ENCODE measurements around the gene NOP16. TPM values are rescaled to one million over a fixed set of nuclear protein-coding genes. Genes with fewer than 3 reads are reported as not detected.

NOP16 gene
- total RNA-seq, 1 experiment from 2014 or later = 103 TPM

DNA sequence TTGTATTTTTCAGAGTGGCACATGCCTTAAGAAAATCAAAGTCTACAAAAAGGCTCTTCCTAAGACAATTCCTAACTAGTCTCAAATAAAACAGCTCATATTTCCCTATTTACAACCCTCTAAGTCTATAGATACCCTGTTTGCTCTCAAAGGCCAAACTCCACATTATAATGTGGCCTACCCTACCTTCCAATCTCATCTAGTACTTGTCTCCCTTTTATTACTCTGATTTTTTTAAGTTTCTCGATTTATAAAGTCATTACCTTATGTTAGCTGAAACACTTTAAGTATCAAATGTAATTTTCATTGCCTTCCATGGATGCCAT is 46.3 kb downstream of the NOP16 start:
- H3K4me1 ChIP-seq (ENCODE audit: insufficient read depth, low read length) = no peaks in the 10 kb centered on the region
- intact Hi-C loops (cut with micrococcal nuclease) = no loop called here
- H2AFZ ChIP-seq (ENCODE audit: low read length) = no peak overlapping the region
- H3K4me2 ChIP-seq (ENCODE audit: low read length) = no peak overlapping the region
- H3K27ac ChIP-seq (ENCODE audit: low read length) = no peak overlapping the region
- ChIA-PET POLR2A (ENCODE audit: unreplicated experiment) (no interaction called here), CTCF (no interaction called here)
- BruUV-seq (replicated peaks) = no TSS peak
- no peaks in the 10 kb centered on the region for H3F3A ChIP-seq (ENCODE audit: low read length, unreplicated experiment)
- no peak overlapping the region for H3K4me3 ChIP-seq (ENCODE audit: low read length)
- DNase-seq = no peak
- no peaks in the 10 kb centered on the region for H3K9me3 ChIP-seq (ENCODE audit: low read length)
- ATAC-seq = no peak
- H3K9me2 ChIP-seq (replicated peaks; ENCODE audit: low read length) = no peaks in the 10 kb centered on the region
- H3K36me3 ChIP-seq (ENCODE audit: low read depth, low read length) = peaks cover 18% of the 10 kb centered on the region; the same call in 1 of the 2 replicates
- TF ChIP-seq, protein P1, sequence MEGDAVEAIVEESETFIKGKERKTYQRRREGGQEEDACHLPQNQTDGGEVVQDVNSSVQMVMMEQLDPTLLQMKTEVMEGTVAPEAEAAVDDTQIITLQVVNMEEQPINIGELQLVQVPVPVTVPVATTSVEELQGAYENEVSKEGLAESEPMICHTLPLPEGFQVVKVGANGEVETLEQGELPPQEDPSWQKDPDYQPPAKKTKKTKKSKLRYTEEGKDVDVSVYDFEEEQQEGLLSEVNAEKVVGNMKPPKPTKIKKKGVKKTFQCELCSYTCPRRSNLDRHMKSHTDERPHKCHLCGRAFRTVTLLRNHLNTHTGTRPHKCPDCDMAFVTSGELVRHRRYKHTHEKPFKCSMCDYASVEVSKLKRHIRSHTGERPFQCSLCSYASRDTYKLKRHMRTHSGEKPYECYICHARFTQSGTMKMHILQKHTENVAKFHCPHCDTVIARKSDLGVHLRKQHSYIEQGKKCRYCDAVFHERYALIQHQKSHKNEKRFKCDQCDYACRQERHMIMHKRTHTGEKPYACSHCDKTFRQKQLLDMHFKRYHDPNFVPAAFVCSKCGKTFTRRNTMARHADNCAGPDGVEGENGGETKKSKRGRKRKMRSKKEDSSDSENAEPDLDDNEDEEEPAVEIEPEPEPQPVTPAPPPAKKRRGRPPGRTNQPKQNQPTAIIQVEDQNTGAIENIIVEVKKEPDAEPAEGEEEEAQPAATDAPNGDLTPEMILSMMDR (conservative IDR thresholded peaks at IDR 0.05; ENCODE audit: low read depth, low read length) = no peak
- no peak for TF ChIP-seq EZH2phosphoT487 (IDR thresholded peaks at IDR 0.05; ENCODE audit: borderline replicate concordance, low read length)
- TF ChIP-seq EZH2 (IDR thresholded peaks at IDR 0.05; ENCODE audit: low read length, unreplicated experiment) = no peak
- no peaks in the 10 kb centered on the region for H4K20me1 ChIP-seq (ENCODE audit: low read length)
- no peak overlapping the region for H3K9ac ChIP-seq (ENCODE audit: low read length)
- no peaks in the 10 kb centered on the region for H3K79me2 ChIP-seq (ENCODE audit: low read length)
- no peaks in the 10 kb centered on the region for H3K27me3 ChIP-seq (ENCODE audit: low read length)

DNA sequence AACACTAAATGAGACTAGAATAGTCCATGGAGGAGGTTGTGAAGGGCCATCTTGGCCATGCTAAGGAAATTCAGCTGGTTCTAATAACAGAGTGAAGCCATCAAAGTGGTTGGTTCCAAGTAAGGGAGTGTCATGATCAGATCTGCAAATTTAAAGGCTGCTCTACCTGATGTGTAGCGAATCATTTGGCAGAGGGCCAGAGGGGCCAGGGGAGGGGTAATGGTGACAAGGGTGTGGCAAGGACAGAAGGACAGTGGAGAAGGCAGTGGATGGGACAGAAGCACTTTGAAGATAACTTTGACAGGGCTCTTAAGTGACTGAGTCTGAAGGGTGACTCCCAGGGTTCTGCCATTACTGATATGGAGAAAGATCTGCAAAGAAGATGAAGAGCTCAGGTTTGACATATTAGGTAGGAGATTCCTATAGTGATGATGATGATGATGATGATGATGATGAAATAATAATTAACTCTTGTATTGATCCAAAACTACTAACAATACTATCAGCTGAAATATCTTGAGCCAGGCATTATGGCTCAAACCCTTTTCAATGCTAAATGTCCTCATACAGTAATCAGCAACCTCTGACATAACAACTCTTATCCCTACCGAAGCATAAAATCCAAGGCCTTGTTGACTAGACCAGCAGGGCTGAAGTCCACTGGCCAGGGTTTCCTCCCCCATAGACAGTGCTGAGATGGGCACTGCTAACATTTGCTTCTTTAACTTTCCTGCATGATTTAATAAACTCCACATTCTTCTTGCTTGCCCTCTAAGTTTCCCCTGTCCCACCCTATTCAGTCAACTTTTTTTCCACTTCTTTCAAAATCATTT is 46.9 kb downstream of the NOP16 start:
- no TSS peak for BruUV-seq (replicated peaks)
- H3K36me3 ChIP-seq (ENCODE audit: low read depth, low read length) = peaks cover 12% of the 10 kb centered on the region; the same call in 1 of the 2 replicates
- ChIA-PET CTCF (interaction anchor here (0.6 kb wide), 1 partner anchor 12 kb away, joined by 6 read pairs; no protein-coding TSS in a partner anchor), POLR2A (ENCODE audit: unreplicated experiment) (no interaction called here)
- no peaks in the 10 kb centered on the region for H3K4me1 ChIP-seq (ENCODE audit: insufficient read depth, low read length)
- no peak overlapping the region for H3K9ac ChIP-seq (ENCODE audit: low read length)
- H3K4me2 ChIP-seq (ENCODE audit: low read length) = no peak overlapping the region
- H3F3A ChIP-seq (ENCODE audit: low read length, unreplicated experiment) = no peaks in the 10 kb centered on the region
- no peak overlapping the region for H2AFZ ChIP-seq (ENCODE audit: low read length)
- H3K9me3 ChIP-seq (ENCODE audit: low read length) = no peaks in the 10 kb centered on the region
- intact Hi-C loops (cut with micrococcal nuclease) = no loop called here
- H3K9me2 ChIP-seq (replicated peaks; ENCODE audit: low read length) = no peaks in the 10 kb centered on the region
- H3K27me3 ChIP-seq (ENCODE audit: low read length) = no peaks in the 10 kb centered on the region
- no peak for ATAC-seq
- no peaks in the 10 kb centered on the region for H3K79me2 ChIP-seq (ENCODE audit: low read length)
- no peak for DNase-seq
- no peak overlapping the region for H3K27ac ChIP-seq (ENCODE audit: low read length)
- no peak for TF ChIP-seq EZH2phosphoT487 (IDR thresholded peaks at IDR 0.05; ENCODE audit: borderline replicate concordance, low read length)
- no peak overlapping the region for H3K4me3 ChIP-seq (ENCODE audit: low read length)
- H4K20me1 ChIP-seq (ENCODE audit: low read length) = no peaks in the 10 kb centered on the region

DNA sequence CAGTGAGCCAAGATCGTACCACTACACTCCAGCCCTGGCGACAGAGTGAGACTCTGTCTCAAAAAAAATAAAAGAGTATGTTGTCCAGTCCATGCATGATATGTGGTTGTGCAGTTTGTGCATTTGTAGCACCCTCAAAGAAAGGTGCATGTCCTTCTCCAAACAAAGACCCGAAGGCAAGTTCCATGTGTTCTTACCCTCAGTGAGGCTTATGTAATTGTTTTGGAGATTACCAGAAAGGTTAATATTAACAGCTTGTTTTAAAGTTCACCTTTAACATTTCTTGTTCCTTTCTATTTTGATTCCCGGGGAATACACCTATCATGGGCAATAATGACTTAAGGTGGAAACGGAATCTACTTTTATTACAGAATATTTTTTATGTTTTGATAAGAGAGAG is 49.1 kb downstream of the NOP16 start:
- Histone ChIP-seq H4K20me1 (ENCODE audit: low read length) (no peaks in the 10 kb centered on the region), H3K9me3 (ENCODE audit: low read length) (no peaks in the 10 kb centered on the region), H3K4me2 (ENCODE audit: low read length) (no peak overlapping the region), H3K27me3 (ENCODE audit: low read length) (no peaks in the 10 kb centered on the region), H3K4me3 (ENCODE audit: low read length) (no peak overlapping the region), H2AFZ (ENCODE audit: low read length) (no peak overlapping the region), H3K79me2 (ENCODE audit: low read length) (no peaks in the 10 kb centered on the region), H3K9me2 (replicated peaks; ENCODE audit: low read length) (no peaks in the 10 kb centered on the region), H3K36me3 (ENCODE audit: low read depth, low read length) (peaks cover under 1% of the 10 kb centered on the region; the same call in 1 of the 2 replicates), H3K27ac (ENCODE audit: low read length) (no peak overlapping the region), H3F3A (ENCODE audit: low read length, unreplicated experiment) (no peaks in the 10 kb centered on the region), H3K4me1 (ENCODE audit: insufficient read depth, low read length) (no peaks in the 10 kb centered on the region), H3K9ac (ENCODE audit: low read length) (no peak overlapping the region)
- intact Hi-C loops (cut with micrococcal nuclease) = no loop called here
- BruUV-seq (replicated peaks) = no TSS peak
- no peak for ATAC-seq
- ChIA-PET POLR2A (ENCODE audit: unreplicated experiment) (no interaction called here), CTCF (no interaction called here)
- DNase-seq = no peak
- TF ChIP-seq EZH2phosphoT487 (IDR thresholded peaks at IDR 0.05; ENCODE audit: borderline replicate concordance, low read length) = no peak
- TF ChIP-seq, protein P1 (conservative IDR thresholded peaks at IDR 0.05; ENCODE audit: low read depth, low read length) = no peak
- no peak for TF ChIP-seq EZH2 (IDR thresholded peaks at IDR 0.05; ENCODE audit: low read length, unreplicated experiment)

All from PC-3 (cell line).